ENCODE results near the gene CATSPER1. TPM values are rescaled to one million over a fixed set of nuclear protein-coding genes. Genes with fewer than 3 reads are reported as not detected.

Gene CATSPER1
- total RNA-seq, 4 donors from 2014 or later, result not detected

DNA sequence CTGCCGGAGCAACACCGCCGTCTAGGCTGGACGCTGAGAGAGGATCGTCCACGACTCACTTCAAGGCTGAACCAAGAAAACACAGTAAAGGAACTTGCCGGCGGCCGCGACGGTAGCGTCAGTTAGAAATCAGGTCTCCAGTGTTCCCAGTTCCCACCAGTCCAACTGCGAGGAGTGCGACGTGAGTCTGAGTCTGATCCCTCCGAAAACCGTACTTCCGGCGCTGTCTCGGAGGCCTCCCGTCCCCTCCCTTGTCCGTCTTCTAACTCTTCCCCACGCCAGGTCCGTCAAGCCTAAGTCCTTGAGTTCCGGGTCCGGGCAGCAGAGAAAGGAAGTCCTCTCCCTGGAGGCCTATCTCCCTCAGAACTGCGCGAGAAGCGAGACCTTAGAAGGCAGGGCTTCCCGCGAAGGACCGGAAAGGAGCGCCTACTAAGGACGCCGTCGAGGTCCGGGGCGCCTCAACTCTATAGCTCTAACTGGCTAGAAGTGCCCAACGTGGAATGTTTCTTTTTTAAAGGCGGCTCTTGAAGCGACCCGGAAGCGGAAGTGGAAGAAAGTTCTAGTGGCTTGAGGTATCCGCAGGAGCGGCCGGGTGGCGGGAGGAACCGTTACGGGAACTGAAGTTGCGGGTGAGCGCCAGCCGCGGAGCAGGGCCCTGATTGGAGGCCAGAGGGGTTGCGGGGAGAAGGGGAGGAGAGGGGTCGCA, 24.2 kb downstream of the CATSPER1 start, which contains the start of the genes BANF1 and EIF1AD:
Gene BANF1 (plus strand): TSS at position 562 of the 706 bp plus-strand sequence. CDS start 748 bp downstream, outside the sequence.
Gene EIF1AD (minus strand): TSS at position 216 of the 706 bp plus-strand sequence. CDS start 1,768 bp downstream, outside the sequence.
- H3K27ac ChIP-seq, result peak within 1 kb of the TSS; percentile 86 to 99 (median 94)
- peak; percentile 30 to 64 for TF ChIP-seq POLR2A (IDR thresholded peaks at IDR 0.05)
- TF ChIP-seq, protein P1, sequence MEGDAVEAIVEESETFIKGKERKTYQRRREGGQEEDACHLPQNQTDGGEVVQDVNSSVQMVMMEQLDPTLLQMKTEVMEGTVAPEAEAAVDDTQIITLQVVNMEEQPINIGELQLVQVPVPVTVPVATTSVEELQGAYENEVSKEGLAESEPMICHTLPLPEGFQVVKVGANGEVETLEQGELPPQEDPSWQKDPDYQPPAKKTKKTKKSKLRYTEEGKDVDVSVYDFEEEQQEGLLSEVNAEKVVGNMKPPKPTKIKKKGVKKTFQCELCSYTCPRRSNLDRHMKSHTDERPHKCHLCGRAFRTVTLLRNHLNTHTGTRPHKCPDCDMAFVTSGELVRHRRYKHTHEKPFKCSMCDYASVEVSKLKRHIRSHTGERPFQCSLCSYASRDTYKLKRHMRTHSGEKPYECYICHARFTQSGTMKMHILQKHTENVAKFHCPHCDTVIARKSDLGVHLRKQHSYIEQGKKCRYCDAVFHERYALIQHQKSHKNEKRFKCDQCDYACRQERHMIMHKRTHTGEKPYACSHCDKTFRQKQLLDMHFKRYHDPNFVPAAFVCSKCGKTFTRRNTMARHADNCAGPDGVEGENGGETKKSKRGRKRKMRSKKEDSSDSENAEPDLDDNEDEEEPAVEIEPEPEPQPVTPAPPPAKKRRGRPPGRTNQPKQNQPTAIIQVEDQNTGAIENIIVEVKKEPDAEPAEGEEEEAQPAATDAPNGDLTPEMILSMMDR (IDR thresholded peaks at IDR 0.05), result peak in 1 of 6 experiments; percentile 13
- no peaks in the 10 kb centered on the region for H3K27me3 ChIP-seq
- peak; percentile 88 to 97 (median 92) for DNase-seq
- peaks cover 0 to 22% (median 4%) of the 10 kb centered on the region in 4 donors for H3K4me1 ChIP-seq
- peaks cover 0 to 45% (median 0%) of the 10 kb centered on the region in 3 donors for H3K36me3 ChIP-seq
- H3K4me3 ChIP-seq, result peak within 1 kb of the TSS; percentile 75 to 90 (median 78)
- no peaks in the 10 kb centered on the region for H3K9me3 ChIP-seq

DNA sequence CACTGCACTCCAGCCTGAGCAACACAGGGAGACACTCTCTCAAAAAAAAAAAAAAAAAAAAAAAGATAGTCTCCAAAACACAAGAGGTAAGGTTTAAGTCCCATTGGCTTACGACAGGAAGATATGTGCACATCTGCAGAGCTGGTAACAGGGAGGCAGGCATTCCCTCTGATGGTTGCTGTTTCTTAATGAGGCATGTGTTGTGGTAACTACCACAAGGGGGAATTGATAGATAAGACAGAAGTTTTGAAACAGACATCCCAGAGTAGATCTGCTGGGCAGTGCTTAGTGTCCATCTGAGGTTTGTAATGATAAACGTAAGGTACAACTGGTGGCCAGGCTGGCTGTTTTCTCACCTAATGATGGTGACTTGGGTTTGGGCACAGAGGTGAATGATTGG, 29.0 kb downstream of the CATSPER1 start:
- Histone ChIP-seq H3K36me3 (peaks cover 0 to 37% (median 0%) of the 10 kb centered on the region in 3 donors), H3K27me3 (no peaks in the 10 kb centered on the region), H3K9me3 (no peaks in the 10 kb centered on the region), H3K4me1 (peaks cover 0 to 16% (median 0%) of the 10 kb centered on the region in 4 donors), H3K27ac (no peak overlapping the region), H3K4me3 (no peak overlapping the region)
- TF ChIP-seq, protein P1 (IDR thresholded peaks at IDR 0.05), result no peak
- no peak for TF ChIP-seq POLR2A (IDR thresholded peaks at IDR 0.05)
- no peak for DNase-seq

DNA sequence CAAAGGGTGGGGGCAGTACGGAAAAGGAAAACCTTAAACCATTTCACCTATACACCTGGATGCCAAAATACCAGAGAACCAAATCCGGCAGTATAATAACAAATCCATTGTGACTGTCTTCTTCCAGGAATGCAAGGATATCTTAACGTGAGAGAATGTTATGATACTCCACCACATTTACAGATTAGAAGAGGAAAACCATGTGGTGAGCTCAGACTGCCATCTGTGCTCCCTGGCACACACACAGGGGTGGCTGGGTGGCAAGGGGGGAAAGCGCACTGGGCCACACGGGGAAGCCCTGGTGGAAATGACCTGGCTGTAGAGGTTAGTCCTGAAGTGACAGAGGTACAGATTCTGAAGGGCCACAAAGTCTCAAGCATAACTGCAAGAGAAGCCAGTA, 34.2 kb downstream of the CATSPER1 start:
- no peak for DNase-seq
- H3K4me1 ChIP-seq, result no peaks in the 10 kb centered on the region
- peaks cover 0 to 4% (median 0%) of the 10 kb centered on the region in 3 donors for H3K36me3 ChIP-seq
- H3K27ac ChIP-seq, result no peak overlapping the region
- TF ChIP-seq, protein P1 (IDR thresholded peaks at IDR 0.05), result no peak
- TF ChIP-seq POLR2A (IDR thresholded peaks at IDR 0.05), result no peak
- H3K4me3 ChIP-seq, result no peak overlapping the region
- no peaks in the 10 kb centered on the region for H3K9me3 ChIP-seq
- H3K27me3 ChIP-seq, result no peaks in the 10 kb centered on the region

DNA sequence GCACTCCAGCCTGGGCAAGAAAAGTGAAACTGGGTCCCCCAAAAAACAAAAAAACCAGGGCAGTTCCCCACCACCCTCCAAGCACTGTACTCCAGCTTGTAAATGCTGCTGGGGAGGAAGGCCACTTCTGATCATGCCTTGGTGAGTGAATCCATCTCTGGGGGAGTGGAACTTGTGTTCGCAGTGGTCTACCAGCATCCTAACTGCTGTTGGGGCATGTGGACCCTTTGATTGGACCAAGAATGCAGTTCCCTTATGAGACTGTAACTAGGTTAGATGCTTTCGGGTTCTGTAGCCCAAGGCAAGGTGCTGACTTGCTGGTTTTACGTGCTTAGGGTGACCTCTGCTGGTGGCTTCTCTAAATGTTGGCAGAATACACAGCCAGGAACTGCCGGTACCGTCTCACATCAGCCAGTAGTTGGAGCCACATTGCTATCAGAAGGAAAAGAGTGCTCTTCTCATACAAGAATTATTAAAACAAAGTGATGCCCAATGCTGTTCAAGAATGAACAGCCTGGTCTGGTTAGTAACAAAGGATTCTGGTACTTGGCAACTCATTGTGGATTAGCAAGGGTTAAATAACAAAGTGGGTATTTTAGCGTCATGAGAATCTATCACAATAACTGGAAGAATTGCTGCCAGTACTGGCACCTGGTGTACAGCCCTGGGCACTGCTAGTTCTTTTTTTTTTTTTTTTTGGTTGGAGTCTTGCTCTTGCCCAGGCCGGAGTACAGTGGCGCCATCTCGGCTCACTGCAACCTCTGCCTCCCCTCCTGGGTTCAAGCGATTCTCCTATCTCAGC, 37.3 kb downstream of the CATSPER1 start:
- Histone ChIP-seq H3K27me3 (no peaks in the 10 kb centered on the region), H3K4me3 (no peak overlapping the region), H3K36me3 (no peaks in the 10 kb centered on the region), H3K27ac (no peak overlapping the region), H3K4me1 (no peaks in the 10 kb centered on the region), H3K9me3 (no peaks in the 10 kb centered on the region)
- TF ChIP-seq POLR2A (IDR thresholded peaks at IDR 0.05), result no peak
- TF ChIP-seq, protein P1 (IDR thresholded peaks at IDR 0.05), result peak; percentile 81 to 100 (median 98)
- DNase-seq, result peak; percentile 78 to 97 (median 93)

DNA sequence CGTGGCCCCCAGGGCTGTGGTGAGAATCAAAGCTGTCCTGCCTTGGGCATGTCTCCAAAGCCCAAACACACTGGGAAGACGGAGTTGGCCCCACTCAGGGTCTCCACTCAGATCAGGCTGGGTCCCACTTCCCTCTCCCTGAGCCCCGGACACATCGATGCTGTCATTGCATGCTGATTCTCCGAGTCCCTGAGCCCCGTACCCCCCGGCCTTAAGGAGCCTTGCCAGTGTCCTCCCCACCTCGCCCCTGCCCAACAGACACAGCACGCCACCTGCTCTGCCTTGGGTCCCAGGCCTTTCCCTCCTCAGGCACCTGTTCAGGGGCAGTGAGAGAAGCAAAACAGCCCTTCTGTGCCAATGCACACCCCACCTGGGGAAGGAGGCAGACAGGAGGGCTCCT, 38.9 kb downstream of the CATSPER1 start:
- DNase-seq, result no peak
- TF ChIP-seq POLR2A (IDR thresholded peaks at IDR 0.05), result no peak
- TF ChIP-seq, protein P1 (IDR thresholded peaks at IDR 0.05), result no peak

More for the DNA sequence above, 38.9 kb downstream of the CATSPER1 start:
- no peaks in the 10 kb centered on the region for H3K9me3 ChIP-seq
- no peaks in the 10 kb centered on the region for H3K4me1 ChIP-seq
- H3K4me3 ChIP-seq, result no peak overlapping the region
- H3K36me3 ChIP-seq, result no peaks in the 10 kb centered on the region
- no peak overlapping the region for H3K27ac ChIP-seq
- H3K27me3 ChIP-seq, result no peaks in the 10 kb centered on the region
